Measurements from ENCODE around the gene DCAF6. TPM values are rescaled to one million over a fixed set of nuclear protein-coding genes. Genes with fewer than 3 reads are reported as not detected.
A peak's percentile ranks its signal among the peaks of the same experiment; 100 is the strongest.
"Not testable (repeated sequence)": the region's sequence is repeated elsewhere in the genome, so short reads cannot be mapped to it uniquely, and the experiment has no call there.

DCAF6 gene
- total RNA-seq, 1 donor from 2014 or later, result 169 TPM

- no peak for DNase-seq (ENCODE audit: low read depth)
Measured at GRCh38 chr1:168009322-168009721, 72.8 kb downstream of the DCAF6 start.

DNA sequence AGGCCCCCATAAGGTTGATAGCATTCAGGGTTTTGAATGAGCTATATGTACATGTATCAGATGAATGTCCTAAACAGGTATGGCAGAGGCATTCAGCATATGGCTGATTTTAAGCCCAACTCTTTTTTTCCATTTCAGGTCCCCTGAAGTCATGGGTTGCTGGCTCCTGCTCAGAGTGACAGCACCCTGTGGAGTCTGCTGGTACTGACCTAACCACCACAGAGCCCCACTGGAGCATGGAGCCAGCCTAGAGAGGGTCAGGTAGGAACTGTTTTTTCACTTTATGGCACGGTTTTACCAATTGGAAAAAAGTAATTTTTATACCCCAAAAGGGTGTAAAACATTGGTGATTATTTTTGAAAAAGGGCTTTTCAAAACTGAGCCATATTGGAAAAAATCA, 82.9 kb downstream of the DCAF6 start:
- no peak for DNase-seq (ENCODE audit: low read depth)

- DNase-seq (ENCODE audit: low read depth), result no peak
Measured at GRCh38 chr1:168031198-168031597, 94.7 kb downstream of the DCAF6 start.

GRCh38 chr1:168031627-168032026, 95.1 kb downstream of the DCAF6 start:
- DNase-seq (ENCODE audit: low read depth), result no peak

DNA sequence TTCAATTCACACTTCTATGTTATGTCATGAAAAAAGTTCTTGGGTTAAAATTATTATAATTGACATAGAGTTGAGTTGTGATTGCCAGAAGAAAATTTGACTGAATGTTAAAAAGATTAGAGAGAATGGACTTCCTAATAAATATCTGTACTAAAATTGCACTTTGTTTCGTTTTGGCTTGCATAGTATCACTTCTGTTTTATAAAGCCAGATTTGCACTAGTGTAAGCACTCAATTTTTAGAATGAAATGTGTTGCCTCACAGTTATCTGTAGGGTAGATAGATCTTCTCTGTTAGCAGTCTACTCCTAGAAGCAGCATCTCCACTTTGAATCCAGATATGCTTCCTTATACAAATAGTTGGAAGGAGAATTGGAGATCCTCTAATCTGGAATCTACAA, 95.5 kb downstream of the DCAF6 start:
- DNase-seq (ENCODE audit: low read depth), result no peak

- DNase-seq (ENCODE audit: low read depth), result peak; percentile 23
Measured at GRCh38 chr1:168035345-168035744, 98.9 kb downstream of the DCAF6 start.

DNA sequence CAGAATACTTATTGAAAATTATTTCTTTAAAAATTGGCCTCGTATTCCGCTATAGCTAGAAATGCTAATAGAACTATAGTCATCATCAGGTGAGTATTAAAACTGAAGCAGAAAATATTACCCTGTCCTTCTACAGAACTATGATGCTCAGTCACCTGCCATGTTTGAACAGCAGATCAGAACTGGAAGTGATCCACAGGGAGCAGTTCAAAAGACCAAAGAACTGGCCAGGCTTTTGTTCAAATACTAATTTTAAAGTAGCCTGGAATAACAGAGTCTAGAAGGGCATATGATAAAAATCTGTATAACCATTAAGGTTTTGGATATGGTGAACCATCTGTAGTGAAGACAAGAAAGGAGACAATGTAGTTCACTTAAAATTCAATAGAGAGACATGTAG, 105.9 kb downstream of the DCAF6 start:
- no peak for DNase-seq (ENCODE audit: low read depth)

- no peak for DNase-seq (ENCODE audit: low read depth)
Measured at GRCh38 chr1:168045311-168045710, 108.8 kb downstream of the DCAF6 start.

DNA sequence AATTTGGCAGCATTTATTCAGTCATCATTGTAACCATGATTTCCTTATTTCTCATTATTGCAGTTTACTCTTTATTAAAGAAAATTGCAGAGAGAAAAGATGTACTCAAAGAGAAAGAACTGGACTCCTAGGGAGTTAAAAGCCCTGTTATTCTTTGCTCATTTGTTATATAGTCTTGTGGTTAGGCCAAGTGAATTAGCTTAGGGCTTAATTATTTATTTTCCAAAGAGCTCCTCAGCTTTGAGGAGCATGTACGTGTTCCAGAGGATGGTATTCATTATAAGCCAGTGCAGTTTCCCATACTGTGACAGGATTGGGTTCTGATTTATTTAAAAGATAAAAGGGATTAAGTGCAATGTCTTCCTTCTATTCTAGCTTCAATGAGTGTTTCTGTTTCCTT, 113.8 kb downstream of the DCAF6 start:
- DNase-seq (ENCODE audit: low read depth), result no peak

DNA sequence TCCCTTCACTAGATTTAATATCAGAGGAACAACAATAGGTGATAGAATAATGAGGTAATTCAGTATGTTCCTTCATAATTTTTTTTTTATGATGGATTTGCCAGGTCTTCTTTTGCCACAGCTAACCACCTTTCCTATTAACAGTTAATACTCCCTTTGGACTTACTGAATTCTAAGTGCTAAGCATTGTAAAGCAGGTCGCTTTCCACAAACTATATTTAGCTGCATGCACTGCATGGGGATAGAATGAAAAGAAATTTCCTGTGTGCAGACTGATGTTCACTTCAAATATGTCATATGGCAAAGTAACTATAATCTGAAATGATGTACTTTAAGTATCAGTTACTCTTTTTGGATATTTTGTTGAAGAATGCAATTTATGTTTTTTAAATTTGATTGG, 114.4 kb downstream of the DCAF6 start:
- no peak for DNase-seq (ENCODE audit: low read depth)

DNA sequence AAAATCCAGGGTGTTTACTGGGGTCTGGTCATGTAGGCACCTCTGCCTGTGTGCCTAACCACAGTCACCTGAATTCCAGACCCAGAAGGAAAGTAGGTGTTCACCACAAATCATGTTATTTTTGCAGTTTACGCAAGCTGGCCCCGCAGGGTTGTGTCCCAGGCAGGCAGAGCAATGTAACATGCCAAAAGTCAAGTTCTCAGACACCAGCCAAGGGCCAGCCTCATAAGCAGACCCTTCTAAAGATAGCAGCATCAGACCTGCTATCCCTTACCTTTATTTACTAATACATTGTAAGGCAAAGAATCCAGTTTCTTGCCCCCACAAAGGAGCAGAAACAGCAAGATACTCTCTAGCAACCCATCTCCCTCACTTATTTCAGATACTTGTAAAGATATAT, 117.2 kb downstream of the DCAF6 start:
- DNase-seq (ENCODE audit: low read depth), result no peak

- no peak for DNase-seq (ENCODE audit: low read depth)
Measured at GRCh38 chr1:168054117-168054516, 117.6 kb downstream of the DCAF6 start.

GRCh38 chr1:168056152-168056551, 119.7 kb downstream of the DCAF6 start:
- not testable (repeated sequence) for DNase-seq (ENCODE audit: low read depth)

GRCh38 chr1:168057355-168057754, 120.9 kb downstream of the DCAF6 start:
- no peak for DNase-seq (ENCODE audit: low read depth)

DNA sequence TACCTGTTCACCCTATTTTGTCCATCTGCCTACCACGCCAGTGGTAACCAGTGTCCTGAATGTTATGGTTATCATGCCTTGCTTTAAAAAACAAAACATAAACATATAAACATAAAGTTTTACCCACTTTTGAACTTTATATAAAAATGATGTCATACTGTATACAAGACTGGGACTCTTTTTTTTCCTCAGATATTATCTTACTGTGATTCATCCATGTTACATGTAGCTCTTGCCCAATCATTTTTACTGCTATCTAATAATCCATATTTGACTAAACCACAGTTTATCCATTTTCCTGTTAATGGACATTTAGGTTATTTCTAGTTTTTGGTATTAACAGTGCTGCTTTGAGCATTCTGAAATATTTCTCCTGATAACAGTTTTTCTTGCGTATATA, 121.4 kb downstream of the DCAF6 start:
- no peak for DNase-seq (ENCODE audit: low read depth)

DNA sequence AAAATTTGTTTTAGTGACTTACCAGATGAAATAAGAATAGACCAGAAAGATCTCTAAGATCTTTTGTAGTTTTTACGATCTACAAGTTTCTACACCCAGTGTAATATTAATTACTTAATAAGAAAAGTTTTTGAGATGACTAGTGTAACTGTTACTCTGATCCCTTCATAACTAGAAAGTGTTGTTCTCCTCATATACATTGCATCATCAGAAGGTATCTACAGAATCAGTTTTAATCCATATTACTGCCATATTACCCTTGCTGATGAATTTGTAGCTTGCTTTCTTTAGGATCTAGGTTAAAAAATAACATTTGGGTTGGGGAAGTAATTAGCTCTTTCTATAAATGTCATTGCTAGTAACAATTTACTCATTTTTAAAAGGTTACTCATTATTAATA, 127.7 kb downstream of the DCAF6 start:
- no peak for DNase-seq (ENCODE audit: low read depth)

- DNase-seq (ENCODE audit: low read depth), result no peak
Measured at GRCh38 chr1:168065506-168065905, 129.0 kb downstream of the DCAF6 start.

DNA sequence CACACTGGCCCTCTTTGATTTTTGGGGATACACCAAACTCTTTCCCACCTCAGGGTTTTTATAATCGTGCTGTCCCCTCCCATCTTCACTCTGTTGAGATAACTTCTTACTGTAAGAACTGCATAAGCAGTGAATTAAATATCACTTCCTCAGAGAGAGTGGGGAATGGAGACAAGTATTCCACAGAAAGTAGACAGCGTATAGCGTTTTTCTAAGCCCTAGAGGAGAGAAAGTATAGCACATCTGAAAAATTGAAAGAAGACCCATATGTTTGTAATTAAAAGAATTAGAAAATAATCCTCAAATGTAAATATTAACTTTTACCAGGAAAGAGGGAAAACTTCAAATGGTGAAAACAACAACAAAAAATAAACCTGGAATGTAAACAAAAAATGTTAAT, 132.9 kb downstream of the DCAF6 start:
- DNase-seq (ENCODE audit: low read depth), result no peak

DNA sequence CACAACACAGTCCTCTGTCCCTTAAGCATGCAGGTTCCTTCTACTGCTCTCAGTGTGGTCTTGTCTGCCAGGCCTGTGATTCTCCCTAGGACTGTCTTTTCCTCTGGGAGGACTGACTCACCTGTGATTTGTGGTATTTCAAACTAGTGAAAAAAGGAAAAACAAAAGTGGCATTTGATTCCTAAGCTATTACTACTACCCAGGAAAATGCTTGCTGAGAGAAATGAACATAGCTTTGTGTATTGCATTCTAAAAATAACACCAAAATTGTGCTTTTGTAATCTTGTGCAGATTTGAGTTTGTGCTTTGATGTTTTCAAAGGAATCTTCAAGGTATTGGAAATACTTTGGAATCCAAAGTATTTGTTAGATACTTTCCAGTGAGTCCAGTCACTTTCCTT, 143.3 kb downstream of the DCAF6 start:
- DNase-seq (ENCODE audit: low read depth), result peak; percentile 64

DNA sequence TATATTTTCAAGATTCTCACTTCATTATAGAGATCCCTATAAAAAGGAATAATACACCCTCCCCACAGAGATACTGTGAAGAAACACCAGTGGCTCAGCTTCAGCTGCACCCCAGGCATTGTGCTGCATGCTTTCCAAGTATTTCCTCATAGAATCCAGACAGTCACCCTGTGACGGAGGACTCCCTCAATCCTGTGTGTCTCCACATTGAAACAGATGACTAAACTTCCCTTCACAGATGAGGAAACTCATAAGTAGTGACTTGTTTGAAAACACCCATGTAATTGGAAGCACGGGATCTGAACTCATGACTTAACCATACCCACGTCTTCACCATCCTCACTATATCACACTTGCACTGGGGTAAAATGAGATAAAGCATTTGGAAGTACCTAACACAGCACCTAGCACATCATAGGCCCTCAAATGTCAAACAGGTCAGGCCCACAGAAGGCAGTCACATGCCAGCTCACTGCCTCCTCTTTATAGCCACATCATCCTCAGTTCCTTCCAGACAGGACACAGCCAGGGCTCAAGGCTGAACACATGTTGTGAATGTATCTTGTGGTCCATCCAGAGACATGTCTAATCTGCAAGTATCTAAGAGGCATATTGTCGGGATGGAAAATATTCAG, 145.0 kb downstream of the DCAF6 start:
- peak; percentile 74 for DNase-seq (ENCODE audit: low read depth)

- DNase-seq (ENCODE audit: low read depth), result peak; percentile 64
Measured at GRCh38 chr1:168082008-168082876, 145.8 kb downstream of the DCAF6 start.

GRCh38 chr1:168083456-168084325, 147.2 kb downstream of the DCAF6 start:
- no peak for DNase-seq (ENCODE audit: low read depth)

All from renal cortical epithelial cell (primary cell).